Activated CD4-positive, alpha-beta T cell treated with anti-CD3 and anti-CD28 coated beads, Interleukin-10, Interleukin-2, amounts not matched to agents 100 ng/mL and 50 ng/mL, durations not matched to agents 16 hours and 8 hours (primary cell): ENCODE data around the gene CASP1.
"Not testable (repeated sequence)": the region's sequence is repeated elsewhere in the genome, so short reads cannot be mapped to it uniquely, and the experiment has no call there.

Source experiments
- DNase-seq: peaks from one replicate; pipeline ENCODE4 v3.0.0-alpha.2; 2020

The CASP1 gene

DNA sequence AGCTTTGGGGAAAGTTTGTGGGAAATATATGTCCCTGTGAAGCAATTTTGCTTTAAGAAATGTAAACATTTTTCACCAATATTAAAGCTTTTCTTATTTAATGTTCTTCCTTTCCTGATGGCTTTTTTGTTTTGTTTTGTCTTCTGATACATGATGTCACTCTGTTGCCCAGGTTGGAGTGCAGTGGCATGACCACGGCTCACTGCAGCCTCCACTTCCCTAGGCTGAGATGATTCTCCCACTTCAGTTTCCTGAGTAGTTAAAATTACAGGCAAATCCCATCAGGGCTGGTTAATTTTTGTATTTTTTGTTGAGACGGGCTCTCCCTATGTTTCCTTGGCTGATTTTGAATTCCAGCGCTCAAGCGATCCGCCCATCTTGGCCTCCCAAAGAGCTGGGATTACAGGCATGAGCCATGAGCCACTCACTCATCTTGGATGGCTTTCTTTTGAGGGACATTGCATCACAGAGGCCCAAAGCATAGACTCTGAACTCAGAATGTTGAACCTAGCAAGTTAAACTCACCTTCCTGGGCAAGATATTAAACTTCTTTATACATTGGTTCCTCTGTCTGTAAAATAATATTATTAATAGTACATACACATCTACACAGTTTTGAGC is 10.8 kb upstream of the CASP1 start:
- no peak for DNase-seq

- peak; percentile 73 for DNase-seq
Measured at GRCh38 chr11:105044557-105045524, 9.9 kb upstream of the CASP1 start, which contains the start of gene CARD16. Gene CARD16, minus strand, starts transcription at chr11:105045335. Its CDS starts 38 bp downstream, at chr11:105045297.

- no peak for DNase-seq
Measured at GRCh38 chr11:105042178-105042577, 7.2 kb upstream of the CASP1 start.

GRCh38 chr11:105040703-105041102 is 5.8 kb upstream of the CASP1 start:
- no peak for DNase-seq

DNA sequence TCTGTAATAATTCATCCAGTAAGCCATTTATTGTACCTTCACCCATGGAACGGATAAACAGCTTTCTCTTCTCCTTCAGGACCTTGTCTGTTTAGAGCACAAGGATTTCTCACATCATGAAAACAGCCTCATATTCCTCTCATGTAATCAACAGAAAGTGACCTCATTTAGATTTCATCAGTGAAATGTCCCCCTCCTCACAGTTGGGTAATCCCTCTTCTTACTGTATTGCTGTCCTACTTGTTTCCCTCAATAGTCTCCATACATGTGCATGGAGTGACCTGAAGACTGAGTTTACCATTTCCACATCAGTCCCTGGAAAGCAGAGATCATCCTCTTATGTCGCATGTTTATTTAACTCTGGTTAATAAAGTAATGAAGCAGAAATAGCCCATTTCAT is 556 bp downstream of the CASP1 start:
- DNase-seq, result not testable (repeated sequence)

- DNase-seq, result no peak
Measured at GRCh38 chr11:105033781-105034180, 1.2 kb downstream of the CASP1 start.

GRCh38 chr11:105033343-105033742 is 1.6 kb downstream of the CASP1 start:
- DNase-seq, result no peak

DNA sequence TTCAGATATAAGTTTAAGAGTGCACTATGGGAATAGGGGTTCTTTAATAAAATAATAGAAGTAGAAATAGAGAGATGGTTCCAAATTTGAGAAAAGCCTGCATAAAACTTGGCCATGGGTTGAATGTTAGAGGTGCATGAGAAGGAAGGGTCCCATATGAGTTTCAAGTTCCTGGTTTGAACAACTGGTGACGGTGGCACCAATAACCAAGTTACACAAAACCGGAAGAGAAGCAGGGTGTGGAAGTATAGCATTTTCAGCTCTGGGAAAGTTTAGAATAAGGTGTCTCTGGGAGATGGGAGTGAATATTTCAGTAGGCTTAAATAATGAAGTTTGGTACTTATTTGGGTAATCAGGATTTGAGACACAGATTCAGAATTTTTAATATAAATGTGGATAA is 2.4 kb downstream of the CASP1 start:
- no peak for DNase-seq

GRCh38 chr11:105027678-105028077 is 7.3 kb downstream of the CASP1 start:
- no peak for DNase-seq

DNA sequence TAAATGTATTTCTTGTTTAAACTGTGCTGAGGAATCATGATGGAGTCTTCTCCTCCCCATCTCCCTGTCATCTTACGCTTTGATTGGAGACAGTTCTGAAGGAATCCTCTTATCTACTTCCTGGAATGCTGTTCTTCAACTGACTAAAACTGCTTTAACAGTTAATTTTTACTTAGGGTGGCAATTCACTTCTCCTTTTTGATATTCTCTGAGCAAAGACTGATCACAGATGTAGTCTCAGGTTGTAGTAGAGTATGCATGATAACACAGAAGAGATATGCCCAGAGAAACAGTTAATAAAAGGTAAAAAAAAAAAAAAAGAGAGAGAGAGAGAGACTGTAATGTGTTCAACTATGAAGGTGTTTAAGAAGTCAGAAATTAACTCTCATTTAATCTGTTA is 10.6 kb downstream of the CASP1 start:
- DNase-seq, result no peak

GRCh38 chr11:105023003-105023402 is 11.9 kb downstream of the CASP1 start, which contains the start of gene CASP5:
Gene CASP5, minus strand, starts transcription at chr11:105023168. Its CDS starts 32 bp downstream, at chr11:105023136.
- DNase-seq, result no peak

DNA sequence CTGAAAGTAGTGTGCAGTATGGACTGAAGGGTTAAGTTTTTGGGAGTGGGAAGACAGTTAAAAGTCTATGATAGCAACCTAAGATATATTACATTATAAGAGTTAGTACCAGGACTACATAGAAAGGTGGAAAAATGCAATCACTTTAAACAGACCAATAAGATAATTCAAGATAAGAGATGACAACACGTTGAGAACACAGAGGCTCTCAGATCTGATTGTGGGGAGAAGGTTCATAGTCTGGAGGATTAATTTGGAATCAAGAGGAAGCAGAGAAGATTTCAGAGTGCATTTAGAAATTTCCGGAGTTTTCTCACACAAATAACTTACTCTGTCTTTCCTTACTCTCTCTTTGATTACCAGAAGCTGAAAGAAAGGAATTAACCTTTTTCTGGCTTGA is 12.4 kb downstream of the CASP1 start:
- DNase-seq, result no peak

DNA sequence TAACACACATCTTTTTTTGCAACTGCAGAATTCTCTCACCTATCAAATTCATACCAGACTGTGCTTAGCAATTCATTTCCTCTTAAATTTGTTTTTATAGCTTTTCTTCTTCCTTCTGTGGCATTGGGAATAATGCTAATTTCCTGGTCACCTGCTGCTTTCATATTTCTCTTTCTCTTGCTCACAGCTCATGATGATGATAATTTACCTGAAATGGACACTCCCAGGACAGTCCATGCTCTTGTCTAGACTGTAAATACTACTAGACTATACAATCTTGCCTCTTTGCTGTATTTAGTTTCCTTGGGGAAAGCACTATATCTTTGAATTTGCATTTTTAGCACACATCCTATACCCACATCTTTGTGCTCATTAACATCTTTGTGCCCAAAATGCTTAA is 27.5 kb downstream of the CASP1 start:
- no peak for DNase-seq

- DNase-seq, result no peak
Measured at GRCh38 chr11:105005451-105005845, 29.5 kb downstream of the CASP1 start.

DNA sequence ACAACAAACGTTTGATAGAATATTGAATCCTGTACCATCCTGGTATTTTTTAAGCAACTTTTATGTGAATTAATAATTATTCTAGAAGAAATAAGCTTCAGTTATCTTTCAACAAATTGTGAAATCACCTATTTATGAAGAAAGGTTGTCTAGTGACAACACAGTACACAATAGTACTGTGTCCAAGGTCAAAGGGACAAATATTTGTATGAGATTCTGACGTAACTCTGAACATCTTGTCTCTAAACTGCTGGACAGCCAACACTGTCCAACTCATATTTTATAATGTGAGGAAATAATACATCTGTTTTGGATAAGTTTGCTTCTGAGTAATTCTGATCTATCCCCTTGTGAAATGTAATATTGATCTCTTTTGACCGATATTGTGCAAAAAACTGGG is 30.9 kb downstream of the CASP1 start:
- no peak for DNase-seq

DNA sequence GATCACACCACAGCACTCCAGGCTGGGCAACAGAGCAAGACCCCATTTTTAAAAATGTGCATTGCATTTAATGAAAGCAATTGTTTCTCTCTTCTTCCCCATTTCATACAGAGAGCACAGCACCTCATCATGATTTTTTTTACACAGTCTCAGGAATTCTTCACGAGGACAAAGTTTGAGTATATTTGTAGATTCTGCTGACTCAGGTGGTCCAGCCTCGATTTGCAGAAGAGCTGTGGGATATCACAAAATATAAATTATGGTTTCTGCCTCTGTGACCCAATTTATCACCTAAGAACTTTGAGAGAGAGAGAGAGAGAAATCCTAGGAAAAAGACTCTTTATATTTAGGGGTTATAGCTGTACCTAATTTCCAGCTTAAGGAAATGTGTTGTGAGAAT is 31.8 kb downstream of the CASP1 start:
- no peak for DNase-seq

DNA sequence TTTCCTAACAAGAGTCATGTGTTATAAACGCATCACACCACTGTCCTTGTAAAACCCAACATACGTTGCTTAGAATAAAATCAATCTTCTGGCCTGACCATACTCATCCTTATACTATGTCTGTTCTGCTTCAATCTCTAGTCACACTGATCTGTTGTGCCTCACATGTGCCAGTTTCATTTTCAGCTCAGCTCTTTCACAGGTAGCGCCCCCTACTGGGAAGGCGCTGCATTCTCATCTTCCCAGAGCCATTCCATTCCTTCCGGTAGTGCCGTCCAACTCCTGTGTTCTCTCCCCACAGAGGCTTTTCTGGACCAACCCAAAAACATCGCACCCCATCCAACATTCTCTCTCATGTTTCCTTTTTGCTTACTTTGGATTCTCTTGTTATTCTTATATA is 34.1 kb downstream of the CASP1 start:
- peak; percentile 34 for DNase-seq

DNA sequence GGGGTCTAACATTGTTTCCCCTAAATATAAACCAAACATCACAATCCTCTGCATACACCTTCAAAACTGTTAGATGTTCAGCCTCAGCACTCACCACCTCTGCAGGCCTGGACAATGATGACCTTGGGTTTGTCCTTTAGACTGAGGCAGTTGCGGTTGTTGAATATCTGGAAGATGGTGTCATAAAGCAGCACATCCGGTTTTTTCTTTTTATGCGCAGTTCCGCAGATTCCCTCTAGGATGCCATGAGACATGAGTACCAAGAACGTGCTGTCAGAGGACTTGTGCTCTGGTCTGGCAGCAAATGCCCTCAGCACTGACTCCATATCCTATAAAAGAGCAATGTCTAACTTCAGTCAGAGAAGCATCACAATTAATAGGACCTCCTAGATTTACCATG is 34.8 kb downstream of the CASP1 start:
- no peak for DNase-seq

- no peak for DNase-seq
Measured at GRCh38 chr11:104999721-105000120, 35.2 kb downstream of the CASP1 start.

GRCh38 chr11:104997288-104997687 is 37.7 kb downstream of the CASP1 start:
- no peak for DNase-seq

- DNase-seq, result no peak
Measured at GRCh38 chr11:104995001-104995408, 39.9 kb downstream of the CASP1 start.

DNA sequence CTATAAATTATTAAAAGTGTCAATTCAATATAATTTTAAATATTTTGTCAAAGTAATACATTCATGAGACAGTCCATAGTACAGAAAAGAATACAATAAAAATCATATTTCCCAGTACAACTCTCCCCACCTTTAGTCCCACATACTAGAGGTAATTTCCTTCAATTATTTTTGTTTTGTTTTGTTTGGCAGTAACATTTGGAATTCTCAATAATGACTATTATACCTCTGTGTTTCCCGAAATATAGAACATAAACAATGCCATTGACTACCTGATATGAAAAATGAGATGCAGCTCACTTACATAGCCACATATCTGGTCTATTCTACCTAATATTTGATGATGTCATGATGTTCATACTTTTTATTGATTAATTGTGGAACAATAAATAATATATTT is 42.2 kb downstream of the CASP1 start:
- no peak for DNase-seq

GRCh38 chr11:104991994-104992393 is 43.0 kb downstream of the CASP1 start:
- DNase-seq, result no peak

GRCh38 chr11:104984808-104985207 is 50.1 kb downstream of the CASP1 start:
- DNase-seq, result no peak
